NCI-H1092 treated with DMSO at 0.1 percent for 48 hours (cell line): ENCODE measurements around the gene ZNF154.

Experiments used
- DNase-seq: peaks from one replicate; lab custom pipeline; 2025; lab: John Stamatoyannopoulos, UW

ZNF154 gene

GRCh38 chr19:57675881-57676280, 33.1 kb downstream of the ZNF154 start:
- no peak for DNase-seq

DNA sequence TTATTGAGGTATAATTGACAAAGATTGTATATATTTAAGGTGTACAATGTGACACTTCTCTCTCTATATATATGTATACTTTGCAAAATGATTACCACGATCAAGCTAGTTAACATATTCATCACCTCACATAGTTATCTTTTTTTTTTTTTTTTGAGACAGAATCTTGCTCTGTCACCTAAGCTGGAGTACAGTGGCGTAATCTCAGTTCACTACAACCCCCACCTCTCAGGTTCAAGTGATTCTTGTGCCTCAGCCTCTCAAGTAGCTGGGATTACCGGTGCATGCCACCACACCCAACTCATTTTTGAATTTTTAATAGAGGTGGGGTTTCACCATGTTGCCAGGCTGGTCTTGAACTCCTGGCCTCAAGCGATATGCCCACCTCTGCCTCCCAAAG, 36.5 kb downstream of the ZNF154 start:
- DNase-seq = no peak

- DNase-seq = no peak
Observed at GRCh38 chr19:57671124-57671895, 37.7 kb downstream of the ZNF154 start.

GRCh38 chr19:57668635-57669034, 40.4 kb downstream of the ZNF154 start, which contains the start of gene ZSCAN4:
ZSCAN4 (plus strand) TSS chr19:57668935; CDS start chr19:57676146, 7,211 bp downstream.
- DNase-seq = no peak

- no peak for DNase-seq
Observed at GRCh38 chr19:57667228-57667627, 41.8 kb downstream of the ZNF154 start.

GRCh38 chr19:57665261-57665806, 43.7 kb downstream of the ZNF154 start:
- DNase-seq = no peak

DNA sequence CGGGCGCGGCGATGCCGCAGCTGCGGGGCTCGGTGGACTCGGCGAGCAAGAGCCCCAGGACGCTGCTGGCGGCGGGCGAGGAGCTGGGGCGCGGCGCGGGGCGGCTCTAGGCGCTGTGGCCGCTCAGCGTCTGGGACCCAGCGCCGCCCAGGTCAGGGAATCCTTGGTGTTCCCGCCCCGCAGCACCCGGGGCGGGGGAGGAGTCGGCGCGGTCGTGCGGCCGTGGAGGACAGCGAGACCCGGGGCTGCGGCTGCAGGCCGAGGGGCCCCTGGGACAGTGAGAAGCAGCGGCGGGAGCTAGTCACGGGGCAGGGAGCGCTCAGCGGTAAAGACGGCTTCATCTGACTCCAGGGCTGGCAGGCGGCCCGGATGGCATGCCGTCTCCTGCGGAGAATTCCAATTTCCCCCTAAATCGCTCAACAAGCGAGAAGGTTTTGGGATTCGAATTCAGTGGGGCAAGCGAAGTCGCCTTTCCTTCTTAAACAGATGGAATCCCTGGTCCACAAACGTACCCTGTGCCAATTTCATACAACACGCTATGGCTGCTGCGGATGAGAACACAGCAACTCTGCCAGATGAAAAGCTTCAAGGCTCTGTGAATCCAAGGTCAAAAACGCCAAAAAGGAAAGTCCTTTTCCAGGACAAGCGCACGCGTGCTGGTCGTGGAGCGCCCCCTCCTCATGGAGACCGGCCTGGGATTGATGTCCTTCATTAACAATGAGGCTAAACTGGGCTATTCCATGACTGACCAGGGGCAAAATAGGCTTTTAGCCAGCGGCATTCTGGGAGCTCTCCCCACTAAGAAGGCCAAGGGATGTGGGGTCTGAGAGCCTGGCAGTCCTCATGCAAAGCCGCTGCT, 44.5 kb downstream of the ZNF154 start:
- peak; percentile 21 for DNase-seq

- DNase-seq = no peak
Observed at GRCh38 chr19:57656346-57656745, 52.7 kb downstream of the ZNF154 start.

- no peak for DNase-seq
Observed at GRCh38 chr19:57655443-57655842, 53.6 kb downstream of the ZNF154 start.

GRCh38 chr19:57653689-57654088, 55.3 kb downstream of the ZNF154 start:
- no peak for DNase-seq

- DNase-seq = no peak
Observed at GRCh38 chr19:57651654-57651996, 57.4 kb downstream of the ZNF154 start.

DNA sequence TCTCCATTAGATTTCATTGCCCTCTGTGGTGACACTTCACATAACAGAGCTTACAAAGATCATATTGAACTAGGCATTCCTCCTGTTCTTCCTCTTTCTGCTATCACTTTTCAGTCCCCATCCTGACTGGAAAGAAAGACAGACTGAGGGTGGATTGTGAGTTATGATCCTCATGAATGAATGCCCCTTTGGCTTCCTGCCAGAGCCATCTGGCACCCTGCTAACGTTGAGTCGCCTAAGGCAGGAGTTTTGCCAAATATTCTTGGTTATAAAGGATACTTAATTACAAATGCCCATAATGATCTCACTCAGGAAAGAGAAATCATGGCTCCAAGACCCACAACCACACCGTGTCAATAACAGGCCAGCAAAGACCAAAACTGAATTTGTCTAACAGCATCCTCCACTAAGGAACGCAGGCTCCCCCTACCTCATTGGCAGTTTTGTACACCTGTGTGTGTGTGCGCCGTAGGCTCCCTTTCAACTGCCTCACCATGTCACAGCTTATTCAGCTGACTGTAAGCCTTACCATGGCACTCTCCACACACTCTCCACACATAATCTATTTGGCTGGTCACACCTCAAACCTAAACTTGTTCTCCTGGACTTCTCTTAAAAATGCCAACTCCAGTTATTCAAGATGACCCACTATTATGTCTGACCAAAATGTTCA, 60.5 kb downstream of the ZNF154 start:
- DNase-seq = peak; percentile 21
